HEK293T (cell line): Measurements from ENCODE around the gene CPO.

Experiments used
- BHLHE40 ChIP-seq: fragments of 450-650 bp; IDR thresholded peaks from 2 replicates; pipeline ENCODE4 v1.6.1; 2016; ENCODE audit warnings: mild to moderate bottlenecking, moderate library complexity, borderline replicate concordance
- FOXM1 ChIP-seq: fragments of 450-650 bp; IDR thresholded peaks from 2 replicates; pipeline ENCODE4 v1.6.1; 2017; ENCODE audit warnings: mild to moderate bottlenecking, borderline replicate concordance
- HDGF ChIP-seq: fragments of 450-650 bp; IDR thresholded peaks from 2 replicates; pipeline ENCODE4 v1.6.1; 2017; ENCODE audit warnings: antibody characterized with exemption, borderline replicate concordance
- SP1 ChIP-seq: fragments of 450-650 bp; IDR thresholded peaks from 2 replicates; pipeline ENCODE4 v1.6.1; 2017
- TARDBP ChIP-seq: fragments of 450-650 bp; IDR thresholded peaks from 2 replicates; pipeline ENCODE4 v1.6.1; 2016
- TF ChIP-seq, protein P1 (sequence below): fragments of 450-650 bp; IDR thresholded peaks from 2 replicates; pipeline ENCODE4 v1.6.1; 2016

DNA sequence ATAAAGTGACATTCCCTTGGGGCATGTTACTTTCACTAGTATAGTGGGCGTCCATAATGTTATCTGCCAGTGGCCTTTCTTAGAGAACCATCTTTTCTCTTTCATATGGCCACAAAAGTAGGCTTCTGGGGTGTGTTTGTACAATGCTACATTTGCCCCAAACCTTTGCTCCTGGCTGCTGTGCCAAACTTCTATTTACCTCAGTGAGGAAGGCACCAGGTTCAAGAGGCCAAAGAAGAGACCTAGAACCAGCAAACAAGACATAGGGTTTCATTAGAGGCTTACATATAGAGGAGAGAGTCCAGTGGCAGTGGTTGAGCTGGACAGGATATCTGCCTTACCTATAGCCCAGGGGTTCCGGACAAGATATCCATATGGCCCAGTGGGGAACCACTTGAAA is 48.5 kb downstream of the CPO start:
- no peak for TF ChIP-seq TARDBP
- no peak for TF ChIP-seq FOXM1
- TF ChIP-seq, protein P1, sequence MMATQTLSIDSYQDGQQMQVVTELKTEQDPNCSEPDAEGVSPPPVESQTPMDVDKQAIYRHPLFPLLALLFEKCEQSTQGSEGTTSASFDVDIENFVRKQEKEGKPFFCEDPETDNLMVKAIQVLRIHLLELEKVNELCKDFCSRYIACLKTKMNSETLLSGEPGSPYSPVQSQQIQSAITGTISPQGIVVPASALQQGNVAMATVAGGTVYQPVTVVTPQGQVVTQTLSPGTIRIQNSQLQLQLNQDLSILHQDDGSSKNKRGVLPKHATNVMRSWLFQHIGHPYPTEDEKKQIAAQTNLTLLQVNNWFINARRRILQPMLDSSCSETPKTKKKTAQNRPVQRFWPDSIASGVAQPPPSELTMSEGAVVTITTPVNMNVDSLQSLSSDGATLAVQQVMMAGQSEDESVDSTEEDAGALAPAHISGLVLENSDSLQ: no peak
- TF ChIP-seq BHLHE40: no peak
- TF ChIP-seq SP1: no peak
- no peak for TF ChIP-seq HDGF
